PC-3 (cell line): ENCODE results near the gene HK1. TPM values are rescaled to one million over a fixed set of nuclear protein-coding genes. Genes with fewer than 3 reads are reported as not detected.

Experiments
- ATAC-seq: fragments of 200-7000 bp; cut with Tn5 transposase; 2 replicates; pipeline ENCODE4 v1.9.1; 2020; ENCODE audit warnings: mild to moderate bottlenecking, moderate library complexity
- BruUV-seq: library from RNA; stranded (reverse); fragments of 400-500 nt; replicated peaks from 2 replicates; lab custom pipeline; 2021; lab: Mats Ljungman, UMichigan
- CTCF ChIA-PET: fragments of 300-600 bp; sonication (Branson Sonifier 250); formaldehyde crosslinking; loops from one replicate; lab custom pipeline; 2022; ENCODE audit warnings: antibody characterized with exemption; lab: Charles Lee
- POLR2A ChIA-PET: fragments of 300-600 bp; sonication (Branson Sonifier 250); formaldehyde crosslinking; loops from one replicate; lab custom pipeline; 2022; ENCODE audit warnings: antibody characterized with exemption; ENCODE audit not compliant: unreplicated experiment; lab: Charles Lee
- DNase-seq: peaks from one replicate; pipeline ENCODE4 v3.0.0-alpha.2; 2015
- H2AFZ ChIP-seq: fragments of 300-600 bp; sonication (generic); 2 replicates; pipeline ENCODE4 v1.6.0; 2016; ENCODE audit warnings: antibody characterized with exemption, low read length
- H3F3A ChIP-seq: fragments of 300-600 bp; sonication (generic); one replicate; pipeline ENCODE4 v1.6.0; 2017; ENCODE audit warnings: antibody characterized with exemption, low read length, control low read depth, mild to moderate bottlenecking; ENCODE audit not compliant: unreplicated experiment
- H3K27ac ChIP-seq: fragments of 300-600 bp; sonication (generic); 2 replicates; pipeline ENCODE4 v1.5.1; 2016; ENCODE audit warnings: mild to moderate bottlenecking, low read length
- H3K27me3 ChIP-seq: fragments of 300-600 bp; sonication (generic); 2 replicates; pipeline ENCODE4 v1.6.1; 2016; ENCODE audit warnings: low read length, mixed read lengths
- H3K36me3 ChIP-seq: fragments of 300-600 bp; sonication (generic); 2 replicates; pipeline ENCODE4 v1.6.1; 2016; ENCODE audit warnings: low read depth, mixed run types, low read length, mixed read lengths
- H3K4me1 ChIP-seq: fragments of 300-600 bp; sonication (generic); 2 replicates; pipeline ENCODE4 v1.5.1; 2016; ENCODE audit warnings: low read length; ENCODE audit not compliant: insufficient read depth
- H3K4me2 ChIP-seq: fragments of 300-600 bp; sonication (generic); 2 replicates; pipeline ENCODE4 v1.6.0; 2016; ENCODE audit warnings: low read length
- H3K4me3 ChIP-seq: fragments of 300-600 bp; sonication (generic); 2 replicates; pipeline ENCODE4 v1.5.1; 2016; ENCODE audit warnings: mild to moderate bottlenecking, low read length, mixed read lengths
- H3K79me2 ChIP-seq: fragments of 300-600 bp; sonication (generic); 2 replicates; pipeline ENCODE4 v1.6.1; 2017; ENCODE audit warnings: low read length, mixed read lengths
- H3K9ac ChIP-seq: fragments of 300-600 bp; sonication (generic); 2 replicates; pipeline ENCODE4 v1.6.0; 2016; ENCODE audit warnings: mild to moderate bottlenecking, low read length
- H3K9me2 ChIP-seq: fragments of 300-600 bp; sonication (generic); replicated peaks from 2 replicates; pipeline ENCODE4 v1.6.1; 2016; ENCODE audit warnings: mixed run types, low read length, mixed read lengths
- H3K9me3 ChIP-seq: fragments of 300-600 bp; sonication (generic); 2 replicates; pipeline ENCODE4 v1.6.1; 2016; ENCODE audit warnings: low read length, mixed read lengths
- H4K20me1 ChIP-seq: fragments of 300-600 bp; sonication (generic); 2 replicates; pipeline ENCODE4 v1.6.1; 2016; ENCODE audit warnings: low read length, mixed read lengths
- EZH2 ChIP-seq: fragments of 300-600 bp; sonication (generic); IDR thresholded peaks from one replicate; pipeline ENCODE4 v1.6.1; 2017; ENCODE audit warnings: antibody characterized with exemption, mild to moderate bottlenecking, low read length; ENCODE audit not compliant: unreplicated experiment
- EZH2phosphoT487 ChIP-seq: fragments of 300-600 bp; sonication (generic); IDR thresholded peaks from 2 replicates; pipeline ENCODE4 v1.6.1; 2018; ENCODE audit warnings: mild to moderate bottlenecking, antibody characterized with exemption, low read length, borderline replicate concordance
- intact Hi-C: fragments of 100-400 bp; cut with micrococcal nuclease; formaldehyde crosslinking; loops from 2 replicates; pipeline ENCODE4 v1.9.0; 2023
- total RNA-seq: library from RNA; depleted of rRNA; stranded (reverse); fragments of >200 nt; gene quantifications from 2 replicates; pipeline ENCODE4 v1.2.3, GENCODE V29; 2014
- TF ChIP-seq, protein P1 (sequence below): fragments of 300-600 bp; sonication (generic); conservative IDR thresholded peaks from 2 replicates; pipeline ENCODE4 v1.5.1; 2017; ENCODE audit warnings: antibody characterized with exemption, low read depth, mild to moderate bottlenecking, low read length

Gene HK1
- total RNA-seq, 1 experiment from 2014 or later, result 189 TPM

DNA sequence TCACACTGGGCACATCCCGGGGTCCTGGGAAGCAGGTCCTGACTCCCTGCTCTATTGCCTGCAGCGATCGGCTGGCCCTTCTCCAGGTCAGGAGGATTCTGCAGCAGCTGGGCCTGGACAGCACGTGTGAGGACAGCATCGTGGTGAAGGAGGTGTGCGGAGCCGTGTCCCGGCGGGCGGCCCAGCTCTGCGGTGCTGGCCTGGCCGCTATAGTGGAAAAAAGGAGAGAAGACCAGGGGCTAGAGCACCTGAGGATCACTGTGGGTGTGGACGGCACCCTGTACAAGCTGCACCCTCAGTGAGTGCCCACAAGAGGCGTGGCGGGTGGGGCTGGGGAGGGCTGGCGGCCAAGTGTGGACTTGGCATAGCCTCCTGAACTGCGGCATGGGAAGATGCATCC is 12.8 kb upstream of the HK1 start:
- no peaks in the 10 kb centered on the region for H4K20me1 ChIP-seq
- no peak overlapping the region for H2AFZ ChIP-seq
- H3K36me3 ChIP-seq, result no peaks in the 10 kb centered on the region
- no peaks in the 10 kb centered on the region for H3K9me3 ChIP-seq
- peaks cover 7% of the 10 kb centered on the region; the same call in 1 of the 2 replicates for H3K27me3 ChIP-seq
- DNase-seq (no peak), ATAC-seq (peak; percentile 43)
- no peak overlapping the region for H3K27ac ChIP-seq
- no peaks in the 10 kb centered on the region for H3K4me1 ChIP-seq
- H3K79me2 ChIP-seq, result no peaks in the 10 kb centered on the region
- H3K9me2 ChIP-seq, result no peaks in the 10 kb centered on the region
- H3K4me3 ChIP-seq, result no peak overlapping the region
- TF ChIP-seq EZH2 (no peak), EZH2phosphoT487 (no peak)
- TF ChIP-seq, protein P1, sequence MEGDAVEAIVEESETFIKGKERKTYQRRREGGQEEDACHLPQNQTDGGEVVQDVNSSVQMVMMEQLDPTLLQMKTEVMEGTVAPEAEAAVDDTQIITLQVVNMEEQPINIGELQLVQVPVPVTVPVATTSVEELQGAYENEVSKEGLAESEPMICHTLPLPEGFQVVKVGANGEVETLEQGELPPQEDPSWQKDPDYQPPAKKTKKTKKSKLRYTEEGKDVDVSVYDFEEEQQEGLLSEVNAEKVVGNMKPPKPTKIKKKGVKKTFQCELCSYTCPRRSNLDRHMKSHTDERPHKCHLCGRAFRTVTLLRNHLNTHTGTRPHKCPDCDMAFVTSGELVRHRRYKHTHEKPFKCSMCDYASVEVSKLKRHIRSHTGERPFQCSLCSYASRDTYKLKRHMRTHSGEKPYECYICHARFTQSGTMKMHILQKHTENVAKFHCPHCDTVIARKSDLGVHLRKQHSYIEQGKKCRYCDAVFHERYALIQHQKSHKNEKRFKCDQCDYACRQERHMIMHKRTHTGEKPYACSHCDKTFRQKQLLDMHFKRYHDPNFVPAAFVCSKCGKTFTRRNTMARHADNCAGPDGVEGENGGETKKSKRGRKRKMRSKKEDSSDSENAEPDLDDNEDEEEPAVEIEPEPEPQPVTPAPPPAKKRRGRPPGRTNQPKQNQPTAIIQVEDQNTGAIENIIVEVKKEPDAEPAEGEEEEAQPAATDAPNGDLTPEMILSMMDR, result no peak
- intact Hi-C loops, result no loop called here
- CTCF ChIA-PET, result no interaction called here
- no peaks in the 10 kb centered on the region for H3F3A ChIP-seq
- no peak overlapping the region for H3K9ac ChIP-seq
- H3K4me2 ChIP-seq, result no peak overlapping the region
- BruUV-seq, result no TSS peak
- POLR2A ChIA-PET, result no interaction called here

DNA sequence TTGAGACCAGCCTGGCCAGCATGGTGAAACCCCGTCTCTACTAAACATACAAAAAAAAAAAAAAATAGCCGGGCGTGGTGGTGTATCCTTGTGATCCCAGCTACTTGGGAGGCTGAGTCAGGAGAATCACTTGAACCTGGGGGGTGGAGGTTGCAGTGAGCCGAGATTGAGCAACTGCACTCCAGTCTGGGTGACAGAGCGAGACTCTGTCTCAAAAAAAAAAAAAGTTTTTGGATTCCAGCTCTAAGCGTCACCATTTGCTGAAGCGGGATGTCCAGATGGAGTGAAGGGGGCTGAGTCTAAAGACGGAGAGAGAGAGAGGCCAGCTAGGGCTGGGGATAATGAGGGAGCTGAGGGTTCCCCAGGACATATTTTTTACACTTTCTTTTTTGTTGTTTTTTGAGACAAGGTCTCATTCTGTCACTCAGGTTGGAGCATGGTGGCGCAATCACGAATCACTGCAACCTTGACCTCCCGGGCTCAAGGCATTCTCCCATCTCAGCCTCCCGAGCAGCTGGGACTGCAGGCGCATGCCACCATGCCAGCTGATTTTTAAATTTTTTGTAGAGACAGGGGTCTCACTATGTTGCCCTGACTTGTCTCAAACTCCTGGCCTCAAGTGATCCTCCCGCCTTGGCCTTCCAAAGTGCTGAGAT is 9.4 kb upstream of the HK1 start:
- no peak for ATAC-seq

More for the DNA sequence above, 9.4 kb upstream of the HK1 start:
- H3K27me3 ChIP-seq, result peaks cover 7% of the 10 kb centered on the region; the same call in 1 of the 2 replicates
- no peaks in the 10 kb centered on the region for H3K9me2 ChIP-seq
- H4K20me1 ChIP-seq, result no peaks in the 10 kb centered on the region
- ChIA-PET POLR2A (no interaction called here), CTCF (interaction anchor here (1.0 kb wide), 1 partner anchor 646 kb away, joined by 4 read pairs; no protein-coding TSS in a partner anchor)
- no peak overlapping the region for H2AFZ ChIP-seq
- no peaks in the 10 kb centered on the region for H3F3A ChIP-seq
- no peak overlapping the region for H3K9ac ChIP-seq
- H3K9me3 ChIP-seq, result peaks cover 10% of the 10 kb centered on the region
- no peak overlapping the region for H3K4me2 ChIP-seq
- H3K36me3 ChIP-seq, result no peaks in the 10 kb centered on the region; the same call in 1 of the 2 replicates
- no peaks in the 10 kb centered on the region for H3K4me1 ChIP-seq
- BruUV-seq, result no TSS peak
- H3K4me3 ChIP-seq, result no peak overlapping the region
- TF ChIP-seq EZH2, result no peak
- TF ChIP-seq, protein P1, result no peak
- no peak for TF ChIP-seq EZH2phosphoT487
- no peak for DNase-seq
- H3K79me2 ChIP-seq, result no peaks in the 10 kb centered on the region
- no peak overlapping the region for H3K27ac ChIP-seq
- intact Hi-C loops, result no loop called here
